HG03103 (cell line): ENCODE data around the gene TRO.

Experiments
- ATAC-seq: cut with Tn5 transposase; IDR thresholded peaks from one replicate; pipeline ENCODE4 v1.9.1; 2021; ENCODE audit warnings: low read depth; ENCODE audit not compliant: unreplicated experiment

The TRO gene

GRCh38 chrX:54950730-54951375 is 30.2 kb downstream of the TRO start:
- no peak for ATAC-seq

- ATAC-seq, result no peak
Measured at GRCh38 chrX:54961750-54962149, 41.1 kb downstream of the TRO start.

GRCh38 chrX:54964766-54965497 is 44.3 kb downstream of the TRO start:
- ATAC-seq, result no peak

GRCh38 chrX:54977387-54977786 is 56.8 kb downstream of the TRO start:
- ATAC-seq, result no peak

GRCh38 chrX:54978448-54978847 is 57.8 kb downstream of the TRO start:
- no peak for ATAC-seq

- no peak for ATAC-seq
Measured at GRCh38 chrX:54979432-54979831, 58.8 kb downstream of the TRO start.

GRCh38 chrX:54980334-54980733 is 59.7 kb downstream of the TRO start:
- ATAC-seq, result no peak
